PFSK-1 (cell line): Measurements from ENCODE around the gene ARFIP2.

Experiments
- FOXP2 ChIP-seq: optimal IDR thresholded peaks from 2 replicates; pipeline ENCODE3; 2011; ENCODE audit warnings: borderline replicate concordance, control low read depth, inconsistent platforms; ENCODE audit not compliant: insufficient read depth; ENCODE audit errors: extremely low read length, extremely low read depth
- POLR2AphosphoS5 ChIP-seq: IDR thresholded peaks from 2 replicates; pipeline ENCODE4 v1.6.1; 2012; ENCODE audit warnings: low read depth, mild to moderate bottlenecking, control low read depth, low read length, moderate library complexity
- REST ChIP-seq, 2 experiments: IDR thresholded peaks; 2 replicates each; pipeline versions ENCODE4 v1.6.1 to v1.8.0; 2011 to 2012; ENCODE audit warnings: low read depth in 2 of 2, low read length in 2 of 2, control low read depth in 1 of 2, inconsistent platforms in 1 of 2, mild to moderate bottlenecking in 1 of 2, moderate library complexity in 1 of 2; ENCODE audit not compliant: insufficient read depth in 1 of 2
- TAF1 ChIP-seq: IDR thresholded peaks from 2 replicates; pipeline ENCODE4 v1.6.1; 2012; ENCODE audit warnings: low read length, control low read depth, borderline replicate concordance; ENCODE audit not compliant: insufficient read depth

- no peak for TF ChIP-seq REST (IDR thresholded peaks at IDR 0.05; ENCODE audit: insufficient read depth in 1 of 2, low read depth in 2 of 2, low read length in 2 of 2)
- no peak for TF ChIP-seq TAF1
- no peak for TF ChIP-seq POLR2AphosphoS5
- TF ChIP-seq FOXP2 = no peak
Measured at GRCh38 chr11:6516865-6517264, 35.7 kb upstream of the ARFIP2 start.
